Mesothelial cell of epicardium (in vitro differentiated cells): ENCODE results near the gene DTNA. TPM values are rescaled to one million over a fixed set of nuclear protein-coding genes. Genes with fewer than 3 reads are reported as not detected.

Experiments
- DNase-seq, 2 experiments: peaks; one replicate each; pipeline ENCODE4 v3.0.0; 2021; ENCODE audit warnings: low spot score in 2 of 2; ENCODE audit not compliant: unreplicated experiment in 2 of 2
- H3K27ac Mint-ChIP-seq: 2 replicates; pipeline ENCODE4 v1.8.0; 2021; ENCODE audit warnings: mixed read lengths
- H3K27me3 Mint-ChIP-seq: 2 replicates; pipeline ENCODE4 v1.8.0; 2021; ENCODE audit warnings: low read depth, mixed read lengths
- H3K36me3 Mint-ChIP-seq: 2 replicates; pipeline ENCODE4 v1.8.0; 2021; ENCODE audit warnings: mixed read lengths
- H3K4me1 Mint-ChIP-seq: 2 replicates; pipeline ENCODE4 v1.8.0; 2021; ENCODE audit warnings: mixed read lengths
- H3K4me3 Mint-ChIP-seq: 2 replicates; pipeline ENCODE4 v1.8.0; 2021; ENCODE audit warnings: mild to moderate bottlenecking, moderate library complexity, mixed read lengths
- H3K9me3 Mint-ChIP-seq: 2 replicates; pipeline ENCODE4 v1.8.0; 2021; ENCODE audit warnings: mixed read lengths
- total RNA-seq: library from RNA; stranded (reverse); gene quantifications from 3 replicates; pipeline ENCODE4 v1.2.1, GENCODE V29; 2021
- TF ChIP-seq, protein P1 (sequence below): fragments of 200-600 bp; sonication (generic); IDR thresholded peaks from one replicate; pipeline ENCODE4 v1.5.0; 2021; ENCODE audit warnings: antibody characterized with exemption; ENCODE audit not compliant: unreplicated experiment

Gene DTNA
- total RNA-seq, 1 donor from 2014 or later, result 10.1 TPM

DNA sequence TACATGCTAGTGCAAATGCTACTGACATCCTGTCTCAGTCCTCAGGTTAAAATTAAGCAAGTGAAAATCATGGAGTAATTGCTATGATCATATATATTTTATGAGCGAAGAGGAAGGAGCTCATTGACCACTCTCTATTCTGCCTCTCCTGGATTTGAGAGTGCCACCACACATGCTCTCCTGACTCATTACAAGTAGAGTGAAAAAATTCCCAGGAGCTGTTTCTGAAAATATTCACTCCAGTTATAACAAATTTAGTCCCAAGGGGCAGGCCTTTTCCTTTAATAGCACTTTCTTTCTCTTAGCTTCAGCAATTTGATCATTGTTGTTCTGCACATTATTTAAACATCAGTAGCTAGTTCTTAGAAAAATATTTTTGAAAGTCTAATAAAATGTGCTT is 176.1 kb downstream of the DTNA start:
- no peak for DNase-seq
- H3K27ac Mint-ChIP-seq, result no peak overlapping the region
- no peaks in the 10 kb centered on the region for H3K4me1 Mint-ChIP-seq
- no peaks in the 10 kb centered on the region for H3K27me3 Mint-ChIP-seq
- H3K4me3 Mint-ChIP-seq, result no peak overlapping the region
- H3K36me3 Mint-ChIP-seq, result no peaks in the 10 kb centered on the region
- TF ChIP-seq, protein P1, sequence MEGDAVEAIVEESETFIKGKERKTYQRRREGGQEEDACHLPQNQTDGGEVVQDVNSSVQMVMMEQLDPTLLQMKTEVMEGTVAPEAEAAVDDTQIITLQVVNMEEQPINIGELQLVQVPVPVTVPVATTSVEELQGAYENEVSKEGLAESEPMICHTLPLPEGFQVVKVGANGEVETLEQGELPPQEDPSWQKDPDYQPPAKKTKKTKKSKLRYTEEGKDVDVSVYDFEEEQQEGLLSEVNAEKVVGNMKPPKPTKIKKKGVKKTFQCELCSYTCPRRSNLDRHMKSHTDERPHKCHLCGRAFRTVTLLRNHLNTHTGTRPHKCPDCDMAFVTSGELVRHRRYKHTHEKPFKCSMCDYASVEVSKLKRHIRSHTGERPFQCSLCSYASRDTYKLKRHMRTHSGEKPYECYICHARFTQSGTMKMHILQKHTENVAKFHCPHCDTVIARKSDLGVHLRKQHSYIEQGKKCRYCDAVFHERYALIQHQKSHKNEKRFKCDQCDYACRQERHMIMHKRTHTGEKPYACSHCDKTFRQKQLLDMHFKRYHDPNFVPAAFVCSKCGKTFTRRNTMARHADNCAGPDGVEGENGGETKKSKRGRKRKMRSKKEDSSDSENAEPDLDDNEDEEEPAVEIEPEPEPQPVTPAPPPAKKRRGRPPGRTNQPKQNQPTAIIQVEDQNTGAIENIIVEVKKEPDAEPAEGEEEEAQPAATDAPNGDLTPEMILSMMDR, result no peak
- H3K9me3 Mint-ChIP-seq, result no peaks in the 10 kb centered on the region

DNA sequence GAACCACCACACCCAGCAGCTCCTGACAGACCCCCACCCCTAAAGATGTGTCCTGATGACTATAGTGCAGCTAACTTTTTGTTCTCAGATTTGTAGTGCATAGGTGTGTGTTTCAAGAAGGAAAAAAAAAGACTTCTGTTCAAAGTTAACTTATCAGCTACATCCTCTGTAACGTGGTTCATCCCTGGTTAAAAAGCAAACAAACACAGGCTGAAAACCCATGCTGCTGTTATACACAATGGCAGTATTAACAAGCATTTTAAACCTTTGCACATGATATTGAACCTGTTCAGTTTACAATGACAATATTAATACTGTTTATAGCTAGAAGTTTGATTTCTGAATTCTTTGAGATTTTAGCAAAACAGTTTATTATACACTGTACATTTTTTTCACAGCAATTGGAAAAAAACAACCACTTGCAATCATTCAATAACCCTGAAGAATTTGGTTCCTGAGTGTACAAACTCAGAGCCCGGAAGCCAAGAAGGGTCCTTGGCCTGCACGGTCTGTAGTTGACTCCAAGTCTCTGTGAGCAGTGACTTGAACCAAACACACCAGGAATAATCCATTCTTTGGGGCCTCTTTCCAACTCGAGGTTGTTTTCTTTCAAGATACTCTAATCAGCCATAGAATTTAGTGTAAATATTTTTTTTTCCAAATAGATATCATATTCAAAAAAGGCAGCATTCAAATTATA is 177.9 kb downstream of the DTNA start:
- Mint-ChIP-seq H3K27me3 (no peaks in the 10 kb centered on the region), H3K36me3 (peaks cover 4% of the 10 kb centered on the region), H3K27ac (no peak overlapping the region), H3K4me3 (no peak overlapping the region), H3K9me3 (peaks cover 2% of the 10 kb centered on the region), H3K4me1 (no peaks in the 10 kb centered on the region)
- TF ChIP-seq, protein P1, result no peak
- DNase-seq, result no peak

GRCh38 chr18:34890486-34891085 is 180.5 kb downstream of the DTNA start:
- TF ChIP-seq, protein P1, result no peak
- Mint-ChIP-seq H3K27ac (no peak overlapping the region), H3K4me3 (no peak overlapping the region), H3K9me3 (peaks cover 19% of the 10 kb centered on the region), H3K36me3 (peaks cover 16% of the 10 kb centered on the region), H3K4me1 (no peaks in the 10 kb centered on the region), H3K27me3 (no peaks in the 10 kb centered on the region)
- no peak for DNase-seq

GRCh38 chr18:34892379-34892778 is 182.3 kb downstream of the DTNA start:
- DNase-seq, result no peak
- TF ChIP-seq, protein P1, result no peak
- no peak overlapping the region for H3K27ac Mint-ChIP-seq
- H3K27me3 Mint-ChIP-seq, result no peaks in the 10 kb centered on the region
- no peak overlapping the region for H3K4me3 Mint-ChIP-seq
- no peaks in the 10 kb centered on the region for H3K4me1 Mint-ChIP-seq
- H3K36me3 Mint-ChIP-seq, result peaks cover 17% of the 10 kb centered on the region
- peaks cover 25% of the 10 kb centered on the region for H3K9me3 Mint-ChIP-seq

DNA sequence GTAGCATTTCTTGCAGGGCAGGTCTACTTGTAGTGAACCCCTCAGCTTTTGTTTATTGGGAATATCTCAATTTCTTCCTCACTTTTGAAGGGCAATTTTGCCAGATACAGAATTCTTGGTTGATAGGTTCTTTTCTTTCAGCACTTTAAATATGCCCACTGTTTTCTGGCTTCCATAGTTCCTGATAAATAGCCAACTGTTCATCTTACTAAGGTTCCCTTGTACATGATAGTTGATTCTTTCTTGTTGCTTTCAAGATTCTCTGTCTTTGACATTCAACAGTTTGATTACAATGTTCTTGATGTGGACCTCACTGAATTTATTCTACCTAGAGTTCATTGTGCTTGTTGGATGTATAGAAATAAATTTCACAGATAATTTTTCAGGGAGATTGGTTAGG is 183.1 kb downstream of the DTNA start:
- no peaks in the 10 kb centered on the region for H3K27me3 Mint-ChIP-seq
- no peak for DNase-seq
- no peak overlapping the region for H3K27ac Mint-ChIP-seq
- no peak overlapping the region for H3K4me3 Mint-ChIP-seq
- TF ChIP-seq, protein P1, result no peak
- H3K4me1 Mint-ChIP-seq, result no peaks in the 10 kb centered on the region
- peaks cover 25% of the 10 kb centered on the region for H3K9me3 Mint-ChIP-seq
- H3K36me3 Mint-ChIP-seq, result peaks cover 17% of the 10 kb centered on the region
